ENCODE results near the gene SFR1. TPM values are rescaled to one million over a fixed set of nuclear protein-coding genes. Genes with fewer than 3 reads are reported as not detected.

Gene SFR1
- total RNA-seq, 1 experiment from 2014 or later: 8.9 TPM

DNA sequence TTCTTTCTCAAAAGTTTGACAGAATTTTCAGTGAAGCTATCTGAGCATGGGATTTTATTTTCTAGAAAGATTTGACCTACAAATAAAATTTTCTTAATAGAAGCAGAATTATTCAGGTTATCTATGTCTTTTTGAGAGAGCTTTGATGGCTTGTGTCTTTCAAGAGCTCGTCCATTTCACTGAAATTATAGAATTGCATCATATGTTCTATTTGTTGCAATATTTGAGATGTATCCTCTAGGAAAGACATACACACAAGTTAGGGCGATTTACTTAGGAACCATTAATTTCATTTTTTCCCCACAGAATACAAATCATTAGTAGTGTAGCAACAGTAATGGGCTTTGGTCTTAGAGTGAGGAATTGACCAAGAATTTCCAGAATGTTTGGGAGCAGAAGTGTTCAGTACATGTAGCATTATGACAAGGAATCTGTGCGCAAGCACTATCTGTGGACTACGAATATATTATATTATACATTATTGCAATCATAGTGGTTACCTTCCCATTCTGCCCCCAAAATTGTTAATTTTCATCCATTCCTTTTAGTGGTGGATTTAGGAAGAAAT is 23.5 kb upstream of the SFR1 start:
- TF ChIP-seq, protein P1, sequence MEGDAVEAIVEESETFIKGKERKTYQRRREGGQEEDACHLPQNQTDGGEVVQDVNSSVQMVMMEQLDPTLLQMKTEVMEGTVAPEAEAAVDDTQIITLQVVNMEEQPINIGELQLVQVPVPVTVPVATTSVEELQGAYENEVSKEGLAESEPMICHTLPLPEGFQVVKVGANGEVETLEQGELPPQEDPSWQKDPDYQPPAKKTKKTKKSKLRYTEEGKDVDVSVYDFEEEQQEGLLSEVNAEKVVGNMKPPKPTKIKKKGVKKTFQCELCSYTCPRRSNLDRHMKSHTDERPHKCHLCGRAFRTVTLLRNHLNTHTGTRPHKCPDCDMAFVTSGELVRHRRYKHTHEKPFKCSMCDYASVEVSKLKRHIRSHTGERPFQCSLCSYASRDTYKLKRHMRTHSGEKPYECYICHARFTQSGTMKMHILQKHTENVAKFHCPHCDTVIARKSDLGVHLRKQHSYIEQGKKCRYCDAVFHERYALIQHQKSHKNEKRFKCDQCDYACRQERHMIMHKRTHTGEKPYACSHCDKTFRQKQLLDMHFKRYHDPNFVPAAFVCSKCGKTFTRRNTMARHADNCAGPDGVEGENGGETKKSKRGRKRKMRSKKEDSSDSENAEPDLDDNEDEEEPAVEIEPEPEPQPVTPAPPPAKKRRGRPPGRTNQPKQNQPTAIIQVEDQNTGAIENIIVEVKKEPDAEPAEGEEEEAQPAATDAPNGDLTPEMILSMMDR (IDR thresholded peaks at IDR 0.05; ENCODE audit: unreplicated experiment): no peak
- ChIA-PET POLR2A (interaction anchor here (0.7 to 2.2 kb wide), 9 partner anchors 9 to 176 kb away, joined by 3 to 20 read pairs (median 4); partner anchors contain the start of genes COL17A1 and SFR1), CTCF (no interaction called here)
- Mint-ChIP-seq H3K27me3 (ENCODE audit: insufficient read depth, unreplicated experiment) (no peaks in the 10 kb centered on the region), H3K4me3 (ENCODE audit: unreplicated experiment) (no peak overlapping the region), H3K9me3 (ENCODE audit: unreplicated experiment) (peaks cover 7% of the 10 kb centered on the region), H3K36me3 (ENCODE audit: insufficient read depth, unreplicated experiment) (peaks cover 4% of the 10 kb centered on the region), H3K27ac (ENCODE audit: low read depth, unreplicated experiment) (peak overlapping the region; percentile 63), H3K4me1 (ENCODE audit: insufficient read depth, unreplicated experiment) (peaks cover 6% of the 10 kb centered on the region)
- intact Hi-C loops (cut with micrococcal nuclease): no loop called here
- no TSS peak for BruUV-seq (replicated peaks)
- DNase-seq (ENCODE audit: unreplicated experiment): no peak

DNA sequence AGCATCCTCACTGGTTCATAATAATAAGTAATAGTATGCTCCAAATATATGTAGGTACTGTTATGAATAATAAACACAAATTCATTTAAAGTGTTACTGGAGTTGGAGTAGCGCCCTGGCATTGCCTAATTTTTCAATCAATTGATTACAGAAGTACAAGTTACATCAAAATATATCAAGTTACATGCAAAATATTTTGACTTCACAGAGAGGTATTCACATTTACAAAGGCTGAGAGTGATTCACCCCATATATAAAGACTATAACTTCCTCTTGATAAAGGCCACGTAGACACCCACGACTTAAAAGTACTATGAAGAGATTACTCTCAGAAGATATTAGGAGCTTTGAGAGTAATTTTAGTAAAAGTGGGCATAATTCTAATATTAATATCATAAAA is 22.7 kb upstream of the SFR1 start:
- H3K27ac Mint-ChIP-seq (ENCODE audit: low read depth, unreplicated experiment): no peak overlapping the region
- no peak overlapping the region for H3K4me3 Mint-ChIP-seq (ENCODE audit: unreplicated experiment)
- CTCF ChIA-PET: interaction anchor here (0.8 kb wide), 1 partner anchor 23 kb away, joined by 3 read pairs; the partner anchor contains the start of gene SFR1
- POLR2A ChIA-PET: interaction anchor here (0.9 to 3.1 kb wide), 6 partner anchors 9 to 22 kb away, joined by 3 to 27 read pairs (median 18); partner anchors contain the start of gene SFR1
- no peaks in the 10 kb centered on the region for H3K36me3 Mint-ChIP-seq (ENCODE audit: insufficient read depth, unreplicated experiment)
- no peaks in the 10 kb centered on the region for H3K27me3 Mint-ChIP-seq (ENCODE audit: insufficient read depth, unreplicated experiment)
- no peak for DNase-seq (ENCODE audit: unreplicated experiment)
- TF ChIP-seq, protein P1 (IDR thresholded peaks at IDR 0.05; ENCODE audit: unreplicated experiment): no peak
- peaks cover 6% of the 10 kb centered on the region for H3K4me1 Mint-ChIP-seq (ENCODE audit: insufficient read depth, unreplicated experiment)
- intact Hi-C loops (cut with micrococcal nuclease): no loop called here
- BruUV-seq (replicated peaks): no TSS peak
- peaks cover 7% of the 10 kb centered on the region for H3K9me3 Mint-ChIP-seq (ENCODE audit: unreplicated experiment)

DNA sequence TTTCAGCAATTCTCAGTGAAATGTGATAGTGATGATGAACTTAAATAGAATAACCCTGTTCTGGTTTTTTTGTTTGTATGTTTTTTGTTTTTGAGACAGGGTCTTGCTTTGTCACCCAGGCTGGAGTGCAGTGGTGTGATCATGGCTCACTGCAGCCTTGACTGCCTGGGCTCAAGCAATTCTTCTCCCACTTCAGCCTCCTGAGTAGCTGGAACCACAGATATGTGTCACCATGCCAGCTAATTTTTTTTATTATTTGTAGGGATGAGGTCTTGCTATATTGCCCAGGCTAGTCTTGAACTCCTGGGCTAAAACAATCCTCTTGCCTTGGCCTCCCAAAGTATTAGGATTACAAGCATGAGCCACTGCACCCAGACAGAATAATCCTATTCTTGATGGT is 22.0 kb upstream of the SFR1 start:
- no peaks in the 10 kb centered on the region for H3K27me3 Mint-ChIP-seq (ENCODE audit: insufficient read depth, unreplicated experiment)
- intact Hi-C loops (cut with micrococcal nuclease): no loop called here
- no peak overlapping the region for H3K4me3 Mint-ChIP-seq (ENCODE audit: unreplicated experiment)
- POLR2A ChIA-PET: interaction anchor here (0.9 to 3.1 kb wide), 8 partner anchors 10 to 21 kb away, joined by 3 to 27 read pairs (median 10); partner anchors contain the start of genes COL17A1 and SFR1
- CTCF ChIA-PET: interaction anchor here (0.8 kb wide), 1 partner anchor 22 kb away, joined by 3 read pairs; the partner anchor contains the start of gene SFR1
- no peak for DNase-seq (ENCODE audit: unreplicated experiment)
- peaks cover 7% of the 10 kb centered on the region for H3K9me3 Mint-ChIP-seq (ENCODE audit: unreplicated experiment)
- no peaks in the 10 kb centered on the region for H3K36me3 Mint-ChIP-seq (ENCODE audit: insufficient read depth, unreplicated experiment)
- H3K27ac Mint-ChIP-seq (ENCODE audit: low read depth, unreplicated experiment): no peak overlapping the region
- TF ChIP-seq, protein P1 (IDR thresholded peaks at IDR 0.05; ENCODE audit: unreplicated experiment): no peak
- TSS peak; percentile 100 for BruUV-seq (replicated peaks)
- peaks cover 12% of the 10 kb centered on the region for H3K4me1 Mint-ChIP-seq (ENCODE audit: insufficient read depth, unreplicated experiment)

DNA sequence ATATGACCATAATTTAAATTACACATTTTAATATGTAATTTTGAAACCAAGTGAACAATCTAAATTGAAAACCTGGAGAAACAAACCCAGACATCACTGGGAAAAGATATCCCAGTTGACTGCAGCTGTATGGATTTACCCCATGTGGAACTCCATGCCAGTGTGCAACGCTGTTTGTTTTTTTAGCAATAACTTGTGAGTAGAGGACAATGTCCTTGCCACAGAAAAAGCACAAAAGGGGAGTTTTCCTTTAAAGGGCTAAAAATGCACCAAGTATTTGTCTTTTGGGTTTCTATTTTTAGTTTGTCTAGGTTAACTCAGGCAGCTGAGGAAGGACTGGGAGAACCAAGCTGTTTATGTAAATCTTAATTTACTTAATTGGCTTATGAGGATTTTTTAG is 21.2 kb upstream of the SFR1 start:
- H3K27ac Mint-ChIP-seq (ENCODE audit: low read depth, unreplicated experiment): no peak overlapping the region
- POLR2A ChIA-PET: interaction anchor here (0.9 to 3.1 kb wide), 7 partner anchors 9 to 20 kb away, joined by 3 to 27 read pairs (median 16); partner anchors contain the start of genes COL17A1 and SFR1
- no peaks in the 10 kb centered on the region for H3K27me3 Mint-ChIP-seq (ENCODE audit: insufficient read depth, unreplicated experiment)
- CTCF ChIA-PET: interaction anchor here (1.1 kb wide), 1 partner anchor 8 kb away, joined by 3 read pairs; no protein-coding TSS in a partner anchor
- no peaks in the 10 kb centered on the region for H3K36me3 Mint-ChIP-seq (ENCODE audit: insufficient read depth, unreplicated experiment)
- no peak overlapping the region for H3K4me3 Mint-ChIP-seq (ENCODE audit: unreplicated experiment)
- no peak for DNase-seq (ENCODE audit: unreplicated experiment)
- H3K9me3 Mint-ChIP-seq (ENCODE audit: unreplicated experiment): peaks cover 7% of the 10 kb centered on the region
- H3K4me1 Mint-ChIP-seq (ENCODE audit: insufficient read depth, unreplicated experiment): peaks cover 15% of the 10 kb centered on the region
- no TSS peak for BruUV-seq (replicated peaks)
- TF ChIP-seq, protein P1 (IDR thresholded peaks at IDR 0.05; ENCODE audit: unreplicated experiment): no peak
- intact Hi-C loops (cut with micrococcal nuclease): no loop called here
